Ectodermal cell (in vitro differentiated cells): Measurements from ENCODE around the gene ANXA3.

Experiments used
- H3K27ac ChIP-seq: 2 replicates; pipeline ENCODE4 v1.7.0; 2013; ENCODE audit warnings: mild to moderate bottlenecking, low read depth, low read length; ENCODE audit not compliant: insufficient read depth, poor library complexity, severe bottlenecking
- H3K27me3 ChIP-seq: 2 replicates; pipeline ENCODE4 v1.7.0; 2013; ENCODE audit warnings: mild to moderate bottlenecking, low read length; ENCODE audit not compliant: insufficient read depth, control insufficient read depth, poor library complexity, severe bottlenecking
- H3K36me3 ChIP-seq: one replicate; pipeline ENCODE4 v1.7.0; 2013; ENCODE audit warnings: low read length; ENCODE audit not compliant: control insufficient read depth, insufficient read depth
- H3K4me1 ChIP-seq: one replicate; pipeline ENCODE4 v1.7.0; 2013; ENCODE audit warnings: low read length; ENCODE audit not compliant: control insufficient read depth, insufficient read depth
- H3K4me3 ChIP-seq: 2 replicates; pipeline ENCODE4 v1.7.0; 2013; ENCODE audit warnings: low read depth, low read length, control low read depth; ENCODE audit not compliant: insufficient read depth
- H3K9me3 ChIP-seq: 2 replicates; pipeline ENCODE4 v1.7.0; 2013; ENCODE audit warnings: mild to moderate bottlenecking, low read length, moderate library complexity; ENCODE audit not compliant: control insufficient read depth
- WGBS, 2 experiments: methylation state at CpG; one replicate each; pipeline ENCODE4 v1.1.7; 2013; ENCODE audit warnings: missing lambda C conversion rate in 2 of 2; 5-methylcytosine and 5-hydroxymethylcytosine counted together

Gene ANXA3

GRCh38 chr4:78519962-78520361, 31.6 kb upstream of the ANXA3 start:
- H3K27ac ChIP-seq: no peak overlapping the region
- H3K27me3 ChIP-seq: no peaks in the 10 kb centered on the region
- WGBS, 2 experiments: 98 to 100% methylated on average over 3 of the region's 3 CpGs
- H3K4me3 ChIP-seq: no peak overlapping the region
- no peaks in the 10 kb centered on the region for H3K36me3 ChIP-seq
- H3K4me1 ChIP-seq: no peaks in the 10 kb centered on the region
- no peaks in the 10 kb centered on the region for H3K9me3 ChIP-seq

GRCh38 chr4:78520808-78521226, 30.8 kb upstream of the ANXA3 start:
- no peak overlapping the region for H3K27ac ChIP-seq
- WGBS, 2 experiments: 89 to 98% methylated on average over 3 of the region's 3 CpGs

GRCh38 chr4:78524009-78524408, 27.6 kb upstream of the ANXA3 start:
- no peaks in the 10 kb centered on the region for H3K36me3 ChIP-seq
- WGBS, 2 experiments: 40% methylated on average over 1 of the region's 1 CpG

More at GRCh38 chr4:78520808-78521226, 30.8 kb upstream of the ANXA3 start:
- H3K4me3 ChIP-seq: no peak overlapping the region
- no peaks in the 10 kb centered on the region for H3K36me3 ChIP-seq
- no peaks in the 10 kb centered on the region for H3K4me1 ChIP-seq
- H3K27me3 ChIP-seq: no peaks in the 10 kb centered on the region
- H3K9me3 ChIP-seq: no peaks in the 10 kb centered on the region

GRCh38 chr4:78525559-78525958, 26.0 kb upstream of the ANXA3 start:
- Histone ChIP-seq H3K27me3 (no peaks in the 10 kb centered on the region), H3K4me1 (no peaks in the 10 kb centered on the region), H3K9me3 (no peaks in the 10 kb centered on the region), H3K36me3 (no peaks in the 10 kb centered on the region), H3K4me3 (no peak overlapping the region), H3K27ac (no peak overlapping the region)
- 90 to 96% methylated on average over 3 of the region's 3 CpGs for WGBS, 2 experiments

More at GRCh38 chr4:78524009-78524408, 27.6 kb upstream of the ANXA3 start:
- no peaks in the 10 kb centered on the region for H3K9me3 ChIP-seq
- H3K27ac ChIP-seq: no peak overlapping the region
- no peak overlapping the region for H3K4me3 ChIP-seq
- no peaks in the 10 kb centered on the region for H3K27me3 ChIP-seq
- no peaks in the 10 kb centered on the region for H3K4me1 ChIP-seq

DNA sequence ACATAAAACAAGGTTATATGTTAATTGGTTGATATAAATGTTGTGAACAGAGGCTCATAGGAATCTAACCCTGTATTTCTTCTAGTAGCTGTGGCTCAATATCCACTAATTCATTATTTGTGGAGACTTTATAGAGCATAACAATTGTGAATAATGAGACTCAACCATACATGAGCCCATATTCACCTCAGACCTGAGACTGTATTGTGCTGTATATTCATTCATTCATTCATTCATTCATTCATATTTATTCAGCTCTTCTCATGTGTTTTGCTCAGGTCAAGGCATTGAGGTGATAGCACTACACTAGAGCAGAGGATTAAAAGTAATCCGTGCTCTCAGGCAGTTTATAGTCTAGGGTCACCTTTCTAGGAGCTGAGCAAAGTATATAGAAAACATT, 24.5 kb upstream of the ANXA3 start:
- 100% methylated on average over 1 of the region's 1 CpG for WGBS, 2 experiments
- Histone ChIP-seq H3K36me3 (no peaks in the 10 kb centered on the region), H3K27ac (no peak overlapping the region), H3K9me3 (no peaks in the 10 kb centered on the region), H3K27me3 (no peaks in the 10 kb centered on the region), H3K4me3 (no peak overlapping the region), H3K4me1 (no peaks in the 10 kb centered on the region)

- H3K27me3 ChIP-seq: no peaks in the 10 kb centered on the region
- H3K4me1 ChIP-seq: no peaks in the 10 kb centered on the region
- H3K9me3 ChIP-seq: no peaks in the 10 kb centered on the region
- no peaks in the 10 kb centered on the region for H3K36me3 ChIP-seq
- 94 to 96% methylated on average over 4 of the region's 4 CpGs for WGBS, 2 experiments
- H3K4me3 ChIP-seq: no peak overlapping the region
- H3K27ac ChIP-seq: no peak overlapping the region
These were observed 24.0 kb upstream of the ANXA3 start for GRCh38 chr4:78527555-78527954.

- no peaks in the 10 kb centered on the region for H3K4me1 ChIP-seq
- WGBS, 2 experiments: 76% methylated on average over 3 of the region's 3 CpGs
- no peak overlapping the region for H3K27ac ChIP-seq
- no peak overlapping the region for H3K4me3 ChIP-seq
- H3K9me3 ChIP-seq: no peaks in the 10 kb centered on the region
- H3K36me3 ChIP-seq: no peaks in the 10 kb centered on the region
- no peaks in the 10 kb centered on the region for H3K27me3 ChIP-seq
These were observed 23.2 kb upstream of the ANXA3 start for GRCh38 chr4:78528327-78528726.

DNA sequence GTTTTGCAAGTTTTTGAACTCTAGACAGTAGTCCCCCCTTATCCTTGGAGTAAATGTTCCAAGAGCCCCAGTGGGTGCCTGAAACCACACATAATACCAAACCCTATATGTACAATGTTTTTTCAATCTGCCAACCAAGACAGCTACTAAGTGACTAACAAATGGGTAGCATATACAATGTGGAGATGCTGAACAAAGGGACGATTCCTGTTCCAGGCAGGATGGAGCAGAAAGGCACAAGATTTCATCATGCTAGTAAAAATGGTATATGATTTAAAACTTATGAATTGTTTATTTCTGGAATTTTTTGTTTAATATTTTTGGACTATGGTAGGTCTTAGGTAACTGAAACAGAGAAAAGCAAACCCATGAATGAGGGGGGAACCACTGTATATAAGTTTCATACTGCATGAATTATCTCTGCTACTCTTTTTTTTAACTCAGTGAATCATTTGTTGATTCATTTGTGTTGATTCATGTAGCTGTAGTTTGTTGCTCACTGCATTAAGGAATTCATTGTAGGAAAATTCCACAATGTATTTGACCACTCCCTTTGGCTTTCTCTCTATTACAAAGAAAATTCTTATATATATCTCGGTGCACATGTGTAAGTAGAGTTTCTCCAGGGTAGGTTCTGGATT, 21.9 kb upstream of the ANXA3 start:
- H3K27ac ChIP-seq: no peak overlapping the region
- 90 to 95% methylated on average over 2 of the region's 2 CpGs for WGBS, 2 experiments
- no peaks in the 10 kb centered on the region for H3K4me1 ChIP-seq
- no peaks in the 10 kb centered on the region for H3K27me3 ChIP-seq
- no peak overlapping the region for H3K4me3 ChIP-seq
- H3K36me3 ChIP-seq: no peaks in the 10 kb centered on the region
- no peaks in the 10 kb centered on the region for H3K9me3 ChIP-seq

DNA sequence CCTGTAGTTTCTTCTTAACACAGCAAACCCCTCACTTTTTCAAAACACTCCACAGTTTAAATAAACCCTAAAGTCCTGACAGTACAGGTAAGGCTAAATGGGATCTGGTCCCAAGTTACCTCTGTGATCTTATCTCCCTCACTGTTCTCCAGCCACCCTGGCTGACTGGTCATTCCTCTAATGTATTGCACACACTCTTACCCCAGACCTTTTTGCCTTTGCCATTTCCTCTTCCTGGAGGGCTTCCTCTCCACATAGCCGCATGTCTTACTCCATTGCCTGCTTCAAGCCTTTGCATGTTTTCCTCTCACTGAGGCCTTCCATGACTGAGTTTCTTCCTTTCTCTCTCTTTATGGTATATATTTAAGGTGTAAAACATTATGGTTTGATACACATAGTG, 19.5 kb upstream of the ANXA3 start:
- Histone ChIP-seq H3K4me1 (no peaks in the 10 kb centered on the region), H3K36me3 (no peaks in the 10 kb centered on the region), H3K27me3 (no peaks in the 10 kb centered on the region), H3K4me3 (no peak overlapping the region), H3K9me3 (no peaks in the 10 kb centered on the region), H3K27ac (no peak overlapping the region)
- 100% methylated on average over 1 of the region's 1 CpG for WGBS, 2 experiments

DNA sequence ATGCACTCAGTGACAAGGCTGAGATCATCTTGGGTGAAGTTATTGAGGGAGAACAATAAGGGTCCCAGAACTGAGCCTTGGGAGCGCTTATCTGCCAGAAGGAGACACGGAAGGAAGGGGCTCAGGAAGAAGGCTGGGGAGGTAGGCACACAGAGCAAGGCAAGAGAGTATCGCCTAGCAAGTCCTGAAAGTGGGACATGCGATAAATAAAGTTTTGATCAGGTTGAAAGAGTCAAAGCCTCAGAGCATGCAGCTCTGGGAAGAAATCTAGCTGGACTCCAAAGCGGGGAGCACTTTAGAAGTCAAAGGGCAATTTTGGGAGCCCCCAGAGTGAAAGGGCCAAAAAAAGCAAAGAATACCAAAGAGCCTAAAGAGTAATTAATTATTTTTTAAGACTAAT, 17.7 kb upstream of the ANXA3 start:
- no peaks in the 10 kb centered on the region for H3K4me1 ChIP-seq
- H3K9me3 ChIP-seq: no peaks in the 10 kb centered on the region
- H3K36me3 ChIP-seq: no peaks in the 10 kb centered on the region
- no peaks in the 10 kb centered on the region for H3K27me3 ChIP-seq
- 74 to 76% methylated on average over 5 of the region's 5 CpGs for WGBS, 2 experiments
- H3K27ac ChIP-seq: no peak overlapping the region
- H3K4me3 ChIP-seq: no peak overlapping the region
